KG1 (cell line): Measurements from ENCODE around the gene S100A5.
"Not testable (repeated sequence)": the region's sequence is repeated elsewhere in the genome, so short reads cannot be mapped to it uniquely, and the experiment has no call there.

Experiments
- DNase-seq: peaks from one replicate; lab custom pipeline; 2025; lab: John Stamatoyannopoulos, UW

S100A5 gene

DNA sequence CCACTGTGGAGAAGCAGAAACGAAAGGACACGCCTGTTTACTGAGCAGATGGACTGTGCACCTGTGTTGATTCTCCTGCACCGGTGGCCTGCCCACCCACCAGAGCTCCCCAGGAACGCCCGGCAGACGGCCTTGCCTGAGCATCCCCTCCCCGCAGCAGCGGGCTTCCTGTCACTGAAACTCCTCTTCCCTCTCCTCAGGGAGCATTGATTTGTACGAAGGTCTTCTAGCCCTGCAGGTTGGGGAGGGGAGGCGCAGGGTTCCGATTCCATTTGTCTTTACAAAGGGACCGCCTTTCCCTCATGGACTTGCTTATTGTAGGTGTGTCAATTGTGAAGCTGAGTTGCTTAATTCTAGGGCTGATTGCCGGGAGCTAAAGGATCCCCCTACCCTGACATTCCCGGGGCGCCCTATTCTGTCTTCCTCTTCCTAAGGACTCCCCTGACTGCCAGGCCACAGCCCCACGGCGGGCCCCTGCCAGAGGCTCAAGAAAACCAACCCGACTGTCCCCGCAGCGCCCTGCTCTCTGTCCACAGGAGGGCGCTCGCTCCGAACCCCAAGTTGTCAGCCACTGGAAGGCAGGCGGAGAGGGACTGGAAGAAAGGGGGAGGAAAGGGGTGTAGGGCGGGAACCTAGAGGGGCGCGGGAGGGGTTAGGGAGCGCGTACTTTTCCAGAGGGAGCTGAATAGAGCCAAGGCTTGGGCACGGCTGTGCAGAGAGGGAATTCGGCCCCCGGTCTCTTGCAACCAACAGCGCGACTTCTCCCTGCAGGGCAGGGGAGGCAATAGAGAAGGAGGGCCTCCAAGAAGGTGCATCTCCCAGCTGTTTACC, 7.8 kb downstream of the S100A5 start:
- DNase-seq: no peak

DNA sequence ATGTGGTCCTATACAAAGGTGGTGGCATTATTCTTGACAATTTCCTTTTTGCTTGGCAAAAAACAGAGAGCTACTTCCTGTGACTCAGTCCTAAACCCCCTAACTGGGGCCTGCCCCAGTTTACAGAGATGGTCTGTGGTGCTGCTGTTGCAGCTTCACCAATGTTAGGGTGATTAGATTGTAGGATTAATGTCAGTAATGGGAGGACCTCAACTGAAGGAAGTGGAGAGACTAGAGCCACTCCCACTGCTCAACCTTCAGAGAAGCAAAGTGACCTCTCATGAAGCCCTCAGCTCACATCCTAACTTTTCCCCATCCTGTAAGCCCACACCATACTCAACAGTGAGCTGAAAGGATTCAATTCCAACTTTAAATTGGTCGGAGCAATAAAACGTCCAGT, 8.6 kb downstream of the S100A5 start:
- DNase-seq: no peak

DNA sequence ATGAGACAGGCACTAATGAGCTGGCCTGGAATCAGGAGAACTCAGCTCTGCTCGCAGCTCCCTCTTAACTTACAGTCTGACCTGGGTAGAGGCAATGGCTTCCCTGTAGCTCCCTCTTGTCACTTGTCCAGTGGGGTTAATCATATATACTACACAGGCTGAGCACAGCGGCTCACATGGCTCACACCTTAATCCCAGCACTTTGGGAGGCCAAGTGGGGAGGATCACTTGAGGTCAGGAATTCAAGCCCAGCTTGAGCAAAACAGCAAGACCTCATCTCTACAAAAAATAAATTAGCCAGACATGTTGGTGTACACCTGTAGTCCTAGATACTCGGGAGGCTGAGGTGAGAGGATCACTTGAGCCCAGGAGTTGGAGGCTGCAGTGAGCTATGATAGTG, 9.1 kb downstream of the S100A5 start:
- DNase-seq: no peak

DNA sequence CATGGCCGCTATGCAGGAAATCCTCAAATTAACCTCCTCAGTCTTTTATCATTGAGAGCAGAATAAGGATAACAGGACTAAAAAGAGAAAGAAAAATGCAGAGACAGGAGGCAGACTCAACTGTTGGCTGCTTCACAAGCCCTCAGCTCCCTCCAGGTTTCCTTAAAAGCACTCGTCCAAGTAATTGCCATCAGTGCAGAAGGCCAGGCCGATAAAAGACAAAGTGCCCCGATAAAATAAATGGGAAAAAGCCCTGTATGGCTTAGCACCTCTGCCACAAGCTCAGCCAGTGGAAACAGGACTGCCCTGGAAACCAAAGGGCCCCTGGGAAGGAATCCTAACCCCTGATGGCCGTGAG, 13.1 kb downstream of the S100A5 start:
- no peak for DNase-seq

DNA sequence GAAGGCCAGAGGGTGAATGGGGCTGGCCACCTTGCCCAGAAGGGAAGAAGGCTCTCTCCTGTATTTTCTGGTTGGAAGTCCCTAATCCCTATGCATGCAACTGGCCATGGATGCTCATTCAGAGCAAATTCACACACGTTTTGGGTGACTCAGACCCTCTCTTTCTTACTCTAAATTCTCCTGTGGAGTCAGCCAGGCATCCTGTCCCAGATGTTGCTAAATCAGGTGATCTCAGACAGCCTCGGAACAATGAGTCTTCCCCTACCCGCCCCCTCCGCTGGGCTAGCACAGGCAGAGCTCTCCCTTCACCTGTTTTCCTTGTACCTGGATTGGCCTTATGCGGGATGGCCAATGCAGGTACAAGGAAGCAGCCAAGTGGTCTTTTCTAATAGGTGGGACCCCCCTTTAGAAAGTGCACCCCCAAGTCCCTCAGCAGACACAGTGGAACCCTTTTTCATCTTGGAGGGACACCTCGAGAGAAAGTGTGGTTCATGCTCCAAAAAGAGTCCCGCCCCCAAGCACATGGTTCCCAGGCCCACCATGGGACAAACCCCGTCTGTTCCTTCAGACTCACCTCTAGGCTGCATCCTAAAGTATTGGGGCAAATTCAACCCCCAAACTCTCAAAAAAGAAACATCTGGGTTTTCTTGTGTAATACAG, 13.6 kb downstream of the S100A5 start:
- no peak for DNase-seq

DNA sequence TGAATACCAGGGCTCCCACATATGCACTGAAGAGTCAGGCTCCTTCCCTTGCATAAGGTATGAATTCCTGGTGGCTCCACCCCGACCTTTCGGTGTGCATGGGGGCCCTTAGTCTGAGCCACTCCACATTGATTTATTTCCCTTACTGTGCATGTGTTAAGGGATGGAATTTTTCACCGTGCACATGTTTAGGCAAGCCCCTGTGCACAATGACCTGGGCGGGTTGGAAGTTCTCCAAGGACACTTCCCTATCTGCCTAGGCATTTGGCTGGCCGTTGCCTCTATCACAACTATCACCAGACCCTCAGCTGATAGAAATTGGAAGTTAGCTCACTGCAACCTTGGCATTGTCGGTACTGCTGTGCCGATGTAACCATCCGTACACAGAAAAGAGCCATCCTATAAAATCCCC, 14.6 kb downstream of the S100A5 start:
- no peak for DNase-seq

DNA sequence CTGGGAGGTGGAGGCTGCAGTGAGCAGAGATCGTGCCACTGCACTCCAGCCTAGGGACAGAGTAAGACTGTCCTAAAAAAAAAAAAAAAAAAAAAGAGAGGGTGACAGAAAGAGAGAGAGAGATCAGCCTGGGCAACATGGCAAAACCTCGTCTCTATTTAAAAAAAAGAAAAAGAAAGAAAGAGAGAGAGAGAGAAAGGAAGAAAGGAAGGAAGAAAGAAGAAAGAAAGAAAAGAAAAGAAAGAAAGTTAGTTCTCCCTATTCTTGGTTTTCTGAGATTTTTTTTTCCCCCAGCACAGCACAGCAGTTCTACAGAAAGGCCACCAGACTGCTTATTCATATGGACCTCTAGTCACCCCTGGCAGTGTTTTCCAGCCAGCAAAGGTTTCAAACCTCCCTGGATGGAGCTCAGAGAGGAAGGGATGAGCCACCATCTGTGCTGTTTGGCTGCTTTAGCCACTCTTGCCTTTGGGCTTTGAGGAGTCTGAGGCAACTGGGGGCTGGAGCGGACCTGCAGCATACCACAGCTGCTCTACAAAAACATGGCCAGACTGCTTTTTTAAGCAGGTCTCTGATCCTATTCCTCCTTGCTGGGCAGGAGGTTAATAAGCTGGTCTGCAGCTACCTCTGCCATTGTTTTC, 15.5 kb downstream of the S100A5 start:
- no peak for DNase-seq

DNA sequence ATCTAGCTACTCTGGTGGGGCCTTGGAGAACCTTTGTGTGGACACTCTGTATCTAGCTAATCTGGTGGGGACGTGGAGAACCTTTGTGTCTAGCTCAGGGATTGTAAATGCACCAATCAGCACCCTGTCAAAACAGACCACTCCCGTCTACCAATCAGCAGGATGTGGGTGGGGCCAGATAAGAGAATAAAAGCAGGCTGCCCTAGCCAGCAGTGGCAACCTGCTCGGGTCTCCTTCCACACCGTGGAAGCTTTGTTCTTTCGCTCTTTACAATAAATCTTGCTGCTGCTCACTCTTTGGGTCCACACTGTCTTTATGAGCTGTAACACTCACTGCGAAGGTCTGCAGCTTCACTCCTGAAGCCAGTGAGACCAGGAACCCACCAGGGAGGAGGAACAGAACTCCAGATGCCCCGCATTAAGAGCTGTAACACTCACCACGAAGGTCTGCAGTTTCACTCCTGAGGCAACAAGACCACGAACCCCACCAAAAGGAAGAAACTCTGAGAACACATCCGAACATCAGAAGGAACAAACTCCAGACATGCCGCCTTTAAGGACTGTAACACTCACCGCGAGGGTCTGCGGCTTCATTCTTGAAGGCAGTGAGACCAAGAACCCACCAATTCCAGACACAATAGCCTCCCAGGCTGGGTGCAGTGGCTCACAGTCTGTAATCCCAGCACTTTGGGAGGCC, 18.2 kb downstream of the S100A5 start:
- DNase-seq: not testable (repeated sequence)

DNA sequence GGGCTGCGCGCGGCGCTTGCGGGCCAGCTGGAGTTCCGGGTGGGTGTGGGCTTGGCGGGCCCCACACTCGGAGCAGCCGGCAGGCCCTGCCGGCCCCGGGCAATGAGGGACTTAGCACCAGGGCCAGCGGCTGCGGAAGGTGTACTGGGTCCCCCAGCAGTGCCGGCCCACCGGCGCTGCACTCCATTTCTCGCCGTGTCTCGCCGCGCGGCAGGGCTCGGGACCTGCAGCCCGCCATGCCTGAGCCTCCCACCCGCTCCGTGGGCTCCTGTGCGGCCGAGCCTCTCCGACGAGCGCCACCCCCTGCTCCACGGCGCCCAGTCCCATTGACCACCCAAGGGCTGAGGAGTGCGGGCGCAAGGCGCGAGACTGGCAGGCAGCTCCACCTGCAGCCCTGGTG, 18.9 kb downstream of the S100A5 start:
- not testable (repeated sequence) for DNase-seq

DNA sequence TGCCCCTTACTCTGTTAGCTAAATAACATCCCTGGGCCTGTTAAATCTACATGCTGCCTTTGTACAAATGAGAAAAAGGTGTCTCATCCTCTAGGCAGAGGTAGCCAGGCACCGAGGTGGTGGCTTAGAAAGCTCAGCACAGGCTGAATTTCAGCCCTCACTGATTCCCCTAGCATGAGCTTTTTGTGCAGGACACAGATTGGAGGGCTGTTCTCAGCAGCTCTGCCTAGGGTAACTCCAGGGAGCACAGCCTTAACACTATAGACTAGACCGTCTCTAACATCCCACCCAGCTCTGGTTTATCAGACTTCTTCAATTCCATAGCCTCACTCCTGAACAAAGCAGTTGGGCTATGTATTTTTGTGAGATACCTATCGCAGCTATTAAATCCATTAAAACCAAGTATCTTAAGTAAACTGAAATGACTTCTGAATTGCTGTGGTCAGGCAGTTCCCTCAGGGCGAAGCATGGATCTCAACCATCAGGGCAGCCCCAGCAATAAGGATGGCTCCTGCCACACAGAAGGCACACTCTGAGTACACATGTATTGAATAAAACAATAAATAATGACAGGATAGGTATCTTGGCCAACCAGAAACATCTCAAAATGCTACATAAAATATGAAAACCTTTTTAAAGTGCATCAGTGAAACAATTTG, 19.8 kb downstream of the S100A5 start:
- no peak for DNase-seq

DNA sequence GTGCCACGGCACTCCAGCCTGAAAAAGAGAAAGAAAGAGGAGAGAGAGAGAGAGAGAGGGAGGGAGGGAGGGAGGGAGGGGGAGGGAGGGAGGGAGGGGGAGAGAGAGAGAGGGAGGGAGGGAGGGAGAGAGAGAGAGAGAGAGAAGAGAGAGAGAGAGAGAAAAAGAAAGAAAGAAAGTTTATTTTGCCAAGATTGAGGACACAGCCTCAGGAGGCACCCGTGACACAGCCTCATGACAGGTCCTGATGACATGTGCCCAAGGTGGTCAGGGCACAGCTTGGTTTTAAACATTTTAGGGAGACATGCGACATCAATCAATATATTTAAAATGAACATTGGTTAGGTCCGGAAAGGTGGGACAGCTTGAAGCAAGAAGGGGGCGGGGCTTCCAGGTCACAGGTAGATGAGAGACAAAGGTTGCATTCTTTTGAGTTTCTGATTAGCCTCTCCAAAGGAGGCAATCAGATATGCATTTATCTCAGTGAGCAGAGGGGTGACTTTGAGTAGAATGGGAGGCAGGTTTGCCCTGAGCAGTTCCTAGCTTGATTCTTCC, 20.5 kb downstream of the S100A5 start:
- not testable (repeated sequence) for DNase-seq

DNA sequence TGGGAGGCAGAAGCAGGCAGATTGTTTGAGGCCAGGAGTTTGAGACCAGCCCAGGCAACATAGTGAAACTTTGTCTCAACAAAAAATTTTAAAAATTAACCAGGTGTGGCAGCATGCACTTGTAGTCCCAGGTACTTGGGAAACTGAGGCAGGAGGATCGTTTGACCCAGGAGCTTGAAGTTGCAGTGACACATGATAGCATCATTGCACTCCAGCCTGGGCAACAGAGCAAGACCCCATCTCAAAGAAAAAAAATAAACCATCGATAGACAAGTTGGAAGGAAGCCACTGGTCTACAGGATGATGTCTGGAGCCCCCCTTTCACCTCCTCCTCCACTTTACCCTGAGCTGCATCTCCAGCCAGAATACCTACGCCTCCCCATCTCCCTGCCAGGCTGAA, 21.5 kb downstream of the S100A5 start:
- no peak for DNase-seq

DNA sequence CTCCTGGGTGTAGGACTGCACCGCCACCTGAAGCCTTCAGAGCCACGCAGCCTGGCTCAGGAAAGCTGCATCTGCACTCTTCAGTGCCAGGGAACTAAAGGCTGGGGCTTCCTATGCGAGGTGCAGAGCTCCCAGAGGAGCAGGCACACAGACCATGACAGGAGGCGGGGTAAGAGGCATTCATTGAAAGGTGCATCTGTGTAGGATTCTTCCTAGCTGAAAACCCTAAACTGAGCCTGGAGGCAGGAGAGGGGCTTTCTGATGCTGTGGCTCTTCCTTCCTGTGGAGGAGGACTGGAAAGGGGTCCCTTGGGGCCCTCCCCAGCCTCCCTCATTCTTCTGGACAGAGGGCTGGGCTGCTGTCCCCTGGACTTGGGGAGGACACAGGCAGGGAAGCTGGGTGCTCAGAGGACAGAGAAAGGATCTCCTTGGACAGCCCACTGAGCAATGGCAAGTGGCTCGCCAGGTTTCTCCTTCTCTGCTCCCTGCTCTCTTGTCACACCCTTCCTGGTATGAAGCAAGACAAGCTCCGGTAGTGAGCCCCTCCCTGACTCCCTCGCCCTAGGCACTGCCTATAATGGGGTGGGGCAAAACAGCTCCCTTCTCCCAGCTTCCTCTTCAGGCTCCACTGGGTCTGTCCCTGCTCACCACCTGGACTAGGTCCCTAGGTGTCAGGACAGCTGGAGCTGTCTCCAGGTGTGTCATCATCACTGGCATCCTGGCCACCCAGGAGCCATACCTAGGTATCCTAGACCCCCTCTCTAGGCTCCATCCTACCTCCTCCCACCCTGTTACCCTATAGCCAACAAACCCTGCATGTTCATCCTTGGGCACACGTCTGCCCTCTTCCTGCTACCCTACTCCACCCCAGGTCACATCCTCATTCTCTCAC, 25.0 kb downstream of the S100A5 start:
- DNase-seq: no peak

DNA sequence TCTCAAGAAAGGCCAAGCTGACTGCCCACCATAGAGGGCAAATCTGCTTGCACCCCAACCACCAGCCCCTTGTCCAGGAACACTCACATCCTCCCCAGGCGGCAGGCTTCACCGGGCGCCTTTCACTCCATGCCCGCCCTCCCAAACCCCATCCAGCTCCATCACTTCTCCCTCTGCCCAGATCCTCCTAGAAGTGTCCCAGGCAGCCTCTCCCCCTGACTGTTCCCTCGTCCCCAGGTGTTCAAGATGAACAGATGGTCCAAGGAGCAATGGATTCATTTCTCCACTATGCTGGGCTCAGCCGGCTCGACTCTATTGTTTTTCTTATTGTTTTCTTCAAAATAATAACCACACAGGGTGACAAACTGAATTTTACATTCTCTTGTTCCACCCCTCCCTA, 27.1 kb downstream of the S100A5 start:
- no peak for DNase-seq

DNA sequence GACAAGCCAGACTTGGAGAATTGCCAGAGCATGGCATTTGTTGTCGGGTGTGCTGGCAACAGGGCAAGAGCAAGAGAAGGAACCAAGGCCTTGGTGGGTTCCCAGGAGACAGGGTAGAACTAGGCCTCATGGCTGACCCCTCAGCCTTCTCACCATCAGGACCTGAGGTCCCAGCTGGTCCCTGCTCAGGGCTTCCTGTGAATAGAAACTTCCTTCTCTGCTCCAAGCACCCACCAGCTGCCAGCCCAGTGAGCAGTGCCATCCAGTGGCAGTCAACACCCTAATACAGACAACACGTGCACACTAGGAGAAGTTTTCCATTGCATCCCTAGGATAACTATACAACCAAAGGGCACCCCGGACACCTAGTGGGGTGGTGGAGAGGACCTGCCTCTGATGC, 27.7 kb downstream of the S100A5 start:
- DNase-seq: no peak

DNA sequence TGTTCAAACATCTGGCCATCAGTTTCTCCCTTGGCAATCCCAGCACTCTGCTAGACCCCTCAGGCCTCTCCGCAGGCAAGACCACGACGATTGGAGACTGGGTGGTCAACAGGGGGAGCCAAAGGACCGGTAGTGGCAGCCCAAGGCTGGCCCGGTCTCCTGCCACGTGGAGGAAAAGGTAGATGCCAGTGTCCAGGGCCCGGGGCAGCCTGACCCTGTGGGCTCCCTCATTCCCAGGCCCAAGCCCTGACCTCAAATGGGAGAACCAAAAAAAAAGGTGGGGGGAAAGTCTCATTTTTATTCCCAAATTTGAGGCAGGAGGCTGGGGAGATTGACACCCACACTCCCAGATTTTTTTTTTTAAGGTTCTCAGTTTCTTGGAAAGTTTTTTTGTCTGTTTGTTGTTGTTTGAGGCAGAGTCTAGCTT, 29.7 kb downstream of the S100A5 start:
- DNase-seq: peak; percentile 20

DNA sequence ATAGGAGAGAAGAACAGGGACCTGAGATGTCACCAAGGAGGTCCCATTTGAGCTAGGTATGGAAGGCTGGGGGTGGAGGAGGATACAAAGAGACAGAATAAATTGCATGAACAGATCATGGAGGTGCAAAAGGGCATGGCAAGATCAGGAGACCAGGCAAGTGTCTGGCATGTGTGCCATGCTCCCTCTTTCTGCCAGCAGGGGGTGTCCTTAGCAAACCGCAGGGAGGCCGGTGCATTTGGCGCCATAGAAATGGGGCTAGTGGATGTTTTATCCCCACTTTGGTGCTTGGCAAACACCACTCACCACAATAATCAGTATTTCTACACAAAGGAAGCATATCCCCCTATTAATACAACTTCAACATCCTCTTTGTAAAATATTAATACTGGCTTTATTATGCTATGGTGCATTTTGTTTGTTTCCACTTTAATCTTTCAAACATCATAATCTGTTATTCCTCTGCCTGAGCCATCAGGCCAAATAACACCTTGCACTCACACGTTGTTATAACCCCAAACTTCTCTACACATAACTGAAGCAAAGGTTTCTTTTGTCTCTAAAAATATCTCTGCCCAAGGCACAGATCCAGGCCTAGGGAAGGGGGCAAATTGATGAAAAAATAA, 30.9 kb downstream of the S100A5 start:
- DNase-seq: peak; percentile 32

DNA sequence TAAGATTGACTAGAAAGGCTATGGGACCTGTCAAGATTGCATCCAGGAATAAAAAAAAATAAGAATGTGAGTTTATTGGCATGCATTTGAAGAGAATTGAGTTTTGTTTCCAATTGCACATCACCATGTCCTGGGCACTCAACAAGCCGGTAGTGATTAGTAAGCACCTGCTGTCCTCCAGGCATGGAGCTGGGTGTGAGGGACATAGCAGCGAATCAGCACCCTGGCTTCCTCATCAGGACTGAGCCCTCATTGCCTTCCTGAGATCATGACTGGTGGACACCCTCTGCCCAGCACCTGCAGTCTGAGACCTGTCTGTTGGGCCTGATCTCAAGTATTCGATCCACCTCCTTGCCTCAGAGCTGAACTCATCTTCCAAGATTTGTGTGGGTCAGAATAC, 31.7 kb downstream of the S100A5 start:
- DNase-seq: no peak

DNA sequence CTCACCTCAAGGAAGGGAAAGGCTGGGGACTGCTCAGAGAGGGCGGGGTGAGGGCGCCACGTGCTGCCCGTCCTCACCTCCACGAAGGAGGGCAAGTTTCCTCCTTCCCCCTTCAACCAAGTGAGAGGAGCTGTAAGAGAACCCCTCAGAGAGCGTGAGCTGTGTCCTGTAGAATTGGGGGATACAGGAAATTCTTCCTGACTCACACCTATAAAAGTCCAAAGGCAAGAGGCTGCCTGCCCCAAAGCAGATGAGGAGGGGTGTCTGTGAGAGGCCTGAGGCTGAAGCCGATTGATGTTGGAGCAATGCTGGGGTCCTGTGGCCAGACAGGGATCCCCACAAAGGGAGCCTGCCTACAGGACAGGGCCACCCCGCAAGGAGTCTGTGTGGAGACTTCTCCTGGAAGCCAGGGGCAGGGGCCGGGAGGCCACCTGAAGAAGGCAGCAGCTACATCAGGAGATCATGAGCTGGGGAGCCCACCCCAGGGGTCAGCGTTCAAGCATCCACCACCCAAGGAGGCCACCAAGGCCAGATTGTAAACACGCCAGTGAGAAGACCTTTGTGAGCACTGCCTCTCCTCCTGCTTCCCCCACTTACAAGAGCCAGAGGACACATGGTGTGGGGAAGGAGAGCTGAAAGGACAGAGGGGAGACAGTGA, 32.7 kb downstream of the S100A5 start:
- no peak for DNase-seq
